Nephron progenitor cell (in vitro differentiated cells): ENCODE data around the gene CASP8.

Source experiments
- DNase-seq: peaks from one replicate; pipeline ENCODE4 v3.0.0; 2021
- H3K27ac Mint-ChIP-seq: 2 replicates; pipeline ENCODE4 v1.8.0; 2021; ENCODE audit warnings: mild to moderate bottlenecking, moderate library complexity, mixed read lengths
- H3K27me3 Mint-ChIP-seq: 2 replicates; pipeline ENCODE4 v1.8.0; 2021; ENCODE audit warnings: mild to moderate bottlenecking, low read depth, mixed read lengths; ENCODE audit not compliant: poor library complexity
- H3K36me3 Mint-ChIP-seq: 2 replicates; pipeline ENCODE4 v1.8.0; 2021; ENCODE audit warnings: low read depth, mixed read lengths
- H3K4me1 Mint-ChIP-seq: 2 replicates; pipeline ENCODE4 v1.8.0; 2021; ENCODE audit warnings: mixed read lengths
- H3K4me3 Mint-ChIP-seq: 2 replicates; pipeline ENCODE4 v1.8.0; 2021; ENCODE audit warnings: mild to moderate bottlenecking, moderate library complexity, mixed read lengths
- H3K9me3 Mint-ChIP-seq: 2 replicates; pipeline ENCODE4 v1.8.0; 2021; ENCODE audit warnings: mild to moderate bottlenecking, moderate library complexity, mixed read lengths
- TF ChIP-seq, protein P1 (sequence below): fragments of 200-600 bp; sonication (generic); IDR thresholded peaks from 2 replicates; pipeline ENCODE4 v1.5.0; 2021; ENCODE audit warnings: antibody characterized with exemption

The CASP8 gene

DNA sequence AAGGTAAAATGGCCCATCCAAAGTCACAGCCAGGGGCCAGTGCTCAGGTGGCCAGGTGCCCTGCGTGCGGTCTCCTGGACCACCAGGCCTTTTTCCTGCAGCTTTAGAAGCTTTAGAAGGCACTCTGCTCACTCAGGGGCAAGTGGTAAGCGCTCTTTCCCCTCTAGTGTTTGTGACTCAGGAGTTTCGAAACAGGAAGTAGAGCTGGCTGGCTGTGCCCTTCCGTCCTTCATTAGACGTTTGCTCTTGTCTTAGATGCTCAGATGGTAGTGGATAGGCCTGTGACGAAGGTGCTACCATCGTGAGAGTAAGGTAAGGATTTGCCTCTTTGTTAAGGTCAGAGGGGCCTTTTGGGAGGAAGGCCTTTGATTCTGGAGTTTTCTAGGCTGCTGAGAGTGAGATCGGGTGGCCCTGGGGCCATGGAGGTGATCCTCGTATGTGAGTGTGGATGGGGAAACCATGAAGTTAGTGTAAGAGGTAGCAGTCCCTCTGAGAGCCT, at the start of gene CASP8:
Gene CASP8 (plus strand): TSS at position 235 of the 499 bp plus-strand sequence. CDS start 5,951 bp downstream, outside the sequence.
- Mint-ChIP-seq H3K36me3 (no peaks in the 10 kb centered on the region), H3K4me1 (peaks cover 42% of the 10 kb centered on the region), H3K27me3 (no peaks in the 10 kb centered on the region), H3K4me3 (no peak within 1 kb of the TSS), H3K9me3 (no peaks in the 10 kb centered on the region), H3K27ac (peak within 1 kb of the TSS; percentile 10)
- TF ChIP-seq, protein P1, sequence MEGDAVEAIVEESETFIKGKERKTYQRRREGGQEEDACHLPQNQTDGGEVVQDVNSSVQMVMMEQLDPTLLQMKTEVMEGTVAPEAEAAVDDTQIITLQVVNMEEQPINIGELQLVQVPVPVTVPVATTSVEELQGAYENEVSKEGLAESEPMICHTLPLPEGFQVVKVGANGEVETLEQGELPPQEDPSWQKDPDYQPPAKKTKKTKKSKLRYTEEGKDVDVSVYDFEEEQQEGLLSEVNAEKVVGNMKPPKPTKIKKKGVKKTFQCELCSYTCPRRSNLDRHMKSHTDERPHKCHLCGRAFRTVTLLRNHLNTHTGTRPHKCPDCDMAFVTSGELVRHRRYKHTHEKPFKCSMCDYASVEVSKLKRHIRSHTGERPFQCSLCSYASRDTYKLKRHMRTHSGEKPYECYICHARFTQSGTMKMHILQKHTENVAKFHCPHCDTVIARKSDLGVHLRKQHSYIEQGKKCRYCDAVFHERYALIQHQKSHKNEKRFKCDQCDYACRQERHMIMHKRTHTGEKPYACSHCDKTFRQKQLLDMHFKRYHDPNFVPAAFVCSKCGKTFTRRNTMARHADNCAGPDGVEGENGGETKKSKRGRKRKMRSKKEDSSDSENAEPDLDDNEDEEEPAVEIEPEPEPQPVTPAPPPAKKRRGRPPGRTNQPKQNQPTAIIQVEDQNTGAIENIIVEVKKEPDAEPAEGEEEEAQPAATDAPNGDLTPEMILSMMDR, result no peak
- DNase-seq, result no peak

- H3K27ac Mint-ChIP-seq, result no peak overlapping the region
- H3K36me3 Mint-ChIP-seq, result no peaks in the 10 kb centered on the region
- H3K4me1 Mint-ChIP-seq, result no peaks in the 10 kb centered on the region
- H3K9me3 Mint-ChIP-seq, result no peaks in the 10 kb centered on the region
- H3K4me3 Mint-ChIP-seq, result no peak overlapping the region
- DNase-seq, result no peak
- TF ChIP-seq, protein P1, result no peak
- H3K27me3 Mint-ChIP-seq, result peaks cover 2% of the 10 kb centered on the region
Observed at GRCh38 chr2:201215963-201216362, 44.4 kb upstream of the CASP8 start.

DNA sequence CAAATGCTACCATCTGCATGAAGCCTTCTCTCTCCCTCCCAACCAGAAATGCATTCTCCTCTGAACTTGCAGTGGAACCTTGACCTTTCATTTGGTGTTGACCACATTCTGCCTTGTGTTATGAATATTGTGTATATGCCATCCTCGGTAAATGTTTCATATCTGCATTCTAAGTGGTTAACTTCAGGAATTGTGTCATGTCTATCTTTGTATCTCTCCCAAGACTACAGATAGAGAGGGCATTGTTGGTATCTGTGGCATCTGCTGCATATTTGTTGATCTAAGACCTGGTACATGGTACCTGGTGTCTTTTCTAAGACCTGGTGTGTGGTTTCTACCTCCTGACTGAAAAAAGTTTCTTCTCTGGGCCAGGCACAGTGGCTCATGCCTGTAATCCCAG, 43.4 kb upstream of the CASP8 start:
- H3K9me3 Mint-ChIP-seq, result no peaks in the 10 kb centered on the region
- no peak overlapping the region for H3K4me3 Mint-ChIP-seq
- TF ChIP-seq, protein P1, result no peak
- H3K27ac Mint-ChIP-seq, result no peak overlapping the region
- no peaks in the 10 kb centered on the region for H3K36me3 Mint-ChIP-seq
- H3K27me3 Mint-ChIP-seq, result peaks cover 2% of the 10 kb centered on the region
- H3K4me1 Mint-ChIP-seq, result no peaks in the 10 kb centered on the region
- DNase-seq, result no peak

DNA sequence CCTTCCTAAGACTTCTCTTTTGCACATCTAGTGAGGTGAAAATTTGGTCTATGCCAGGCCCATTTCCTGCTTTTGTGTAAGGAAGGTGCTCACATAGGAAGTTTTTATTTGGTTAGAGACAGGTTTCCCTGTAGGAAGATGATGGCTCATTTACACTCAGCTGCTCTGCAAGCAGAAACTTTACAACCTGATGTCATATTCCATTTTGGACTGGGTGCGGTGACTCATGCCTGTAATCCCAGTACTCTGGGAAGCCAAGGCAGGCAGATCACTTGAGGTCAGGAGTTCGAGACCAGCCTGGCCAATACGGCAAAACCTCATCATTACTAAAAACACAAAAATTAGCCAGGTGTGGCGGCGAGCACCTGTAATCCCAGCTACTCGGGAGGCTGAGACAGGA, 41.6 kb upstream of the CASP8 start:
- peaks cover 2% of the 10 kb centered on the region for H3K27me3 Mint-ChIP-seq
- no peaks in the 10 kb centered on the region for H3K4me1 Mint-ChIP-seq
- no peaks in the 10 kb centered on the region for H3K36me3 Mint-ChIP-seq
- DNase-seq, result no peak
- TF ChIP-seq, protein P1, result no peak
- no peaks in the 10 kb centered on the region for H3K9me3 Mint-ChIP-seq
- H3K4me3 Mint-ChIP-seq, result no peak overlapping the region
- H3K27ac Mint-ChIP-seq, result no peak overlapping the region

DNA sequence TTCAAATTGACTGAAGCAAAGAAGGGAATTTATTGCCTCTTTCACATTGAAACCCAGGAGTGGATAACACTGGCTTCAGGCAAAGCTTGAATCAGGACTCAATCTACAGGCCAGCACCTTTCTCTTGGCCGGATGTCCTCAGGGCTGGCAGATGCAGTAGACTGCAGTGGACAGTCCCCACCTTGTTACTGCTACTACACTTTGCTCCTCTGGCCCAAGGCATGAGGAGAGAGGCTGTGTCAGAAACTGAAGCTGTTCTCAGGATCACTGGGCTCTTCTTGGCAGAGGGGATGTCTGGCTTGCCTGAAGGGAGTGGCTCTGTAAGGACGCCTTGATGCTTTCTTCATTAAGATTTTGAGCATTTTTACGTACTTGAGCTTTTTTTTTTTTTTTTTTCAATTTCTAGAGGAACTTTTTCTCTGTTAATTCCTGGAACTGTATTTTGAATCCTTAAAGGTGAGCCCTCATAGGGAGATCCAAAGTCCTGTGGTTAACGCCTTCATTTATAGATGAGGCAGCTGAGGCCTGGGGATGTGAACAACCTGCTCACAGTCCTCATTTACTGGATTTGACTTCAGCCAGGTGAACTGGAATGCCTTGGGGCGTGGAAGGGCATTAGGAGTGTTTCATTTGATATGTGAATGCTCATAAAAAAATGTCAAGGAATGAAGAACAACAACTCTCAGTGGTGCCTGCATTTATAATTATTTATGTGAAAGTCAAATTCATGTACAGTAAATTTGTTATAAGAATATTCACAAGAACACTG, 40.8 kb upstream of the CASP8 start:
- Mint-ChIP-seq H3K4me1 (no peaks in the 10 kb centered on the region), H3K27me3 (peaks cover 2% of the 10 kb centered on the region), H3K27ac (no peak overlapping the region), H3K9me3 (no peaks in the 10 kb centered on the region), H3K36me3 (no peaks in the 10 kb centered on the region), H3K4me3 (no peak overlapping the region)
- DNase-seq, result no peak
- TF ChIP-seq, protein P1, result no peak

- DNase-seq, result no peak
- H3K36me3 Mint-ChIP-seq, result no peaks in the 10 kb centered on the region
- no peaks in the 10 kb centered on the region for H3K9me3 Mint-ChIP-seq
- TF ChIP-seq, protein P1, result no peak
- no peak overlapping the region for H3K27ac Mint-ChIP-seq
- no peaks in the 10 kb centered on the region for H3K4me1 Mint-ChIP-seq
- H3K27me3 Mint-ChIP-seq, result peaks cover 2% of the 10 kb centered on the region
- no peak overlapping the region for H3K4me3 Mint-ChIP-seq
Observed at GRCh38 chr2:201220102-201220570, 40.2 kb upstream of the CASP8 start.
